CD4-positive, alpha-beta T cell treated with Interleukin-12 subunit alpha and Interleukin-12 subunit beta, for 1 hour (primary cell): ENCODE results near the gene DGKI.

Experiments
- DNase-seq: peaks from one replicate; pipeline ENCODE4 v3.0.0-alpha.2; 2020

DGKI gene

GRCh38 chr7:137519181-137519691 is 327.5 kb downstream of the DGKI start:
- DNase-seq = no peak

GRCh38 chr7:137513091-137513490 is 333.7 kb downstream of the DGKI start:
- DNase-seq = no peak

- DNase-seq = no peak
Observed at GRCh38 chr7:137507096-137507495, 339.7 kb downstream of the DGKI start.

- DNase-seq = no peak
Observed at GRCh38 chr7:137506031-137506430, 340.7 kb downstream of the DGKI start.

- no peak for DNase-seq
Observed at GRCh38 chr7:137501562-137501961, 345.2 kb downstream of the DGKI start.

GRCh38 chr7:137492889-137493288 is 353.9 kb downstream of the DGKI start:
- no peak for DNase-seq

GRCh38 chr7:137489880-137490279 is 356.9 kb downstream of the DGKI start:
- DNase-seq = no peak

GRCh38 chr7:137488038-137488437 is 358.7 kb downstream of the DGKI start:
- no peak for DNase-seq

GRCh38 chr7:137485818-137486217 is 361.0 kb downstream of the DGKI start:
- DNase-seq = no peak

GRCh38 chr7:137484326-137484725 is 362.4 kb downstream of the DGKI start:
- DNase-seq = no peak

- DNase-seq = no peak
Observed at GRCh38 chr7:137482466-137482865, 364.3 kb downstream of the DGKI start.

GRCh38 chr7:137480824-137481365 is 365.9 kb downstream of the DGKI start:
- DNase-seq = no peak

- DNase-seq = no peak
Observed at GRCh38 chr7:137480401-137480800, 366.4 kb downstream of the DGKI start.

GRCh38 chr7:137476937-137477336 is 369.8 kb downstream of the DGKI start:
- no peak for DNase-seq

GRCh38 chr7:137475966-137476365 is 370.8 kb downstream of the DGKI start:
- no peak for DNase-seq

- DNase-seq = no peak
Observed at GRCh38 chr7:137474540-137475026, 372.2 kb downstream of the DGKI start.

GRCh38 chr7:137471128-137471527 is 375.6 kb downstream of the DGKI start:
- DNase-seq = no peak

- no peak for DNase-seq
Observed at GRCh38 chr7:137469858-137470257, 376.9 kb downstream of the DGKI start.

- DNase-seq = no peak
Observed at GRCh38 chr7:137469191-137469811, 377.5 kb downstream of the DGKI start.

- no peak for DNase-seq
Observed at GRCh38 chr7:137462847-137463246, 383.9 kb downstream of the DGKI start.

- no peak for DNase-seq
Observed at GRCh38 chr7:137462074-137462715, 384.6 kb downstream of the DGKI start.

GRCh38 chr7:137458399-137458798 is 388.4 kb downstream of the DGKI start:
- no peak for DNase-seq

- no peak for DNase-seq
Observed at GRCh38 chr7:137454767-137455166, 392.0 kb downstream of the DGKI start.

- DNase-seq = peak; percentile 23
Observed at GRCh38 chr7:137454246-137454724, 392.5 kb downstream of the DGKI start.
